GM18511 (cell line): ENCODE measurements around the gene HMGB4.

Experiments
- ATAC-seq: cut with Tn5 transposase; IDR thresholded peaks from one replicate; pipeline ENCODE4 v1.9.1; 2021; ENCODE audit warnings: mild to moderate bottlenecking, moderate library complexity; ENCODE audit not compliant: unreplicated experiment

HMGB4 gene

DNA sequence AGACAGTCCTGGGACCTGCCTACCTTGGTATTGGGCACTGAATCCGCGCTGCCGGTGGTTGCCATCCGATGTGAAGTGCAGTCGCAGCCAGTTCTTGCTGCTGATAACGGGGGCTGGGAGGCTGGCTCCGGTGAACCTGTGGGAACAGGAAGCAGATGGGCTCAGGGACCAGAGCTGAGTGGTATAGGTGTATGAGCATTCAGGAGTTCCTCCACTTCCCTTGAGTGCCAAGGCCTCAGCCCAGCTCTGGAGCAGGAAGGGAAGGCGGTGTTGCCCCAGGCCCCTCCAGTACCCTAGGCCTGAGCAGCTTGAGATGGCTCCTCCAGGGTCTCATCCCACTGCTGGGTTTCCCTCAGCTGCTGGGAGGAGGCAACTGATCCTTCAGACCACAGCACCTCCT is 17.0 kb upstream of the HMGB4 start:
- no peak for ATAC-seq

DNA sequence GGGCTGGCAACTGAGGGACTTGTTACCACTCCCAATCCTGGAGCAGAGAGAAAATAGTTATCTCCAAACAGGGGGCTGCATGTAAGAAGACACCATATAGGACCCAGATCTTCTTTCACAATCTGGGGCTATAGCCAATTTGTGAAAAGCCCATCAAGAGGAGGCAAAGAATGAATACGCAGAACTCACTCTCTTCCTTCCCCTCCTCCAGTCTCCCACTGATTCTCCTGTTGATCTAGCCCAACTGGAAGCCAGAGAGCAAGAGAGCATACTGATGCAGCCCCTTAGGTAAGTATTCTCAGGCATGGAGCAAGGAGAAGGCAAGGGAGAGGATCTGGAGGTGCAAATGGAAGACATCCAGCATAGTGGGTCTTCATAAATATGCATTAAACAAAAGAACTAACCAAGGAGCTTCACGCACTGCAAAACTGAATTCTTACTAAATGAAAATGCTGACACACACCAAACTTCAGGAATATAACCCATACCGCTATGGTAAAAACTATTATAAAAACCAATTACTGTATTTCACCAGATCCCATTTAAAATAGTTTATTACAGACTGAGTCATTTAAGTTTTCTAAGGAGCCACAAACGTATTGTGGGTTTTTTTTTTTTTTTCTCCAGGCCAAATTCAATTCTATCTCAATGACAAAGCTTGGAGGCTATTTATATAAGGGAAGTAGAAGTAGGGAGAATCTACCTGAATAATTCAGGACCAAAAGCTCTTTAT is 15.5 kb upstream of the HMGB4 start:
- ATAC-seq = no peak

DNA sequence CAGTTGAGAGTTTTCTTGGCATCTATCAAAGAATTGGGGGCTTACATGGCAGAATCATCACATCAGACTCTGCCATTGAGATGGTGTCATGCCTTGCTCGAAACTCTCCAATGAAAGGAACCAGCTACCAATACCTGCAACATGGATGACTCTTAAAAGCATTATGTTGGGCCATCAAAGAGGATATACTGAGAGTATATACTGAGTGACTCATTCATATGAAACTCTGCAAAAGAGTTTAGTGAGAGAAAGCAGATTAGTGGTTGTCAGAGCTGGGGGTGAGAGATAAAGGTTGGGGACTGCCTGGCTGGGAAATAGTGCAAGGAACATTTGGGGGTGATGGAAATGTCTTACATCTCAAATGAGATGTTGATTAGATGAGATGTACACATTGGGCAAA is 14.7 kb upstream of the HMGB4 start:
- ATAC-seq = no peak

DNA sequence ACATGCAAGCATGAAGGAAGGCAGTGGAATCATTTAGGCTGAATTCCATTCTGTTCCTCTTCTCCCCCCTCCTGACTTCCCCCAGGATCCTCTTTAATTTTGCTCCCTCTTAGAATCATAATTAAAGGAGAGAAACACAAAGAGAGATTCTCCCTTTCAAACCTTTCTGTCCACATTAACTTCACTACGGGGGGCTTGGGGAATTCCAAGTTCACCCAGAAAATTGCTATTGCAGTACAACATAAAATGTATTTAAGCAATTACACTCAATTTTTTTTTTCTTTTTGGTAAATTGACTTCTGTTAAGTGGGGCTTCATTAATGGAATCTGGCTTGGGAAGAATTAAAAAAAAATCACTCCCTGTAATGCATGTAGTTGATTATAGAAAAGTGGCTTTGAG is 13.4 kb upstream of the HMGB4 start:
- no peak for ATAC-seq

DNA sequence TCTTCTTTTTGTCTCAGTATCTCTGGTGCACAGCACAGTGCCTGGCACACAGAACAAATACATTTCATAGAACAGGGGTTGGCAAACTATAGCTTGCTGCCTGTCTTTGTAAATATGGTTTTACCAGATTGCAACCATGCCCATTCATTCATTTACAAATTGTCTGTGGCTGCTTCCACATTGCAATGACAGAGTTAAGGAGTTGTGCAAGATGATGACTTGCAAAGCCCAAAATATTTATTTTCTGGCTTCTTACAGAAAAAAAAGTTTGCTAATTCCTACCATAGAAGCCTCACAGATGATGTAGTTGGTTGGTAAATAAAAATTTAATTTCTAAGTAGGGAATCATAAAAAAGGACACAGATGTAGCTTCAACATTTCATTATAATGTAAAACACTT is 11.2 kb upstream of the HMGB4 start:
- ATAC-seq = no peak

DNA sequence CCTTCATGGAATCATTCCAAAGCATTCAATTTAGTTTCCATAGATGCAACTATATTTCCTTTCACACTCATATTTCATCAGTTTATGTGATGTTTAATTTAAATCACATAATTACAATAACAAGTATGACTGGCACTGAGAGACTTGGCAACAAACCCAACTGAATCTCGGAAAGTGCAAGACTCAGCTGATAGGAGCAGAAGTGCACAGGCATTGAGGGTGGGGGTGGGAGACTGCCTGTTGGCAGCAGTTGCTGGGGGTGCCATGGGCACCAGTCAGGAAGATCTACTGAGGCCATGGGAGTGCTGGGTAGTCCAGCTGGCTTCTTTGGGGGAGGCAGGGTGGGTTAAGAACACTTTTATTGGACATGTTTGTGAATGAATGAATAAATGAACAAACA is 10.4 kb upstream of the HMGB4 start:
- ATAC-seq = no peak

DNA sequence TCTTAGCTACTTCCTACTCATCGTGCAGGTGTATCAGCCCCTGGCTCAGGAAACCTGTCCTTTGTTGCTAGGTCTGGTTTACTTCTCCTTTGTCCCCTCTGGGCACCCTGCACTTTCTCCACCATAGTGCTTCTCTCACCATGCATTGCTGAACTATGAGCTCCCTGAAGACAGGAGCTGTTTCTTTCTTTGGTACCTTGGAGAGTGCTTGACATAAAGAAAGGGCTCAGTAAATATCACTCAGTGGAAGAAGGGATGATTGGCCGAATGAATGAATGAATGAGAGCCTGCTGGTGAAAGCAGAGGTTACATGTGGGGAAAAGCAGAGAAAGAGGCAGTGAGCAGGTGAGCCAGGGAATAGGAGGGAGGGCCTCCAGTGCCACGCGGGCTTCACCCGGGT is 9.8 kb upstream of the HMGB4 start:
- no peak for ATAC-seq

DNA sequence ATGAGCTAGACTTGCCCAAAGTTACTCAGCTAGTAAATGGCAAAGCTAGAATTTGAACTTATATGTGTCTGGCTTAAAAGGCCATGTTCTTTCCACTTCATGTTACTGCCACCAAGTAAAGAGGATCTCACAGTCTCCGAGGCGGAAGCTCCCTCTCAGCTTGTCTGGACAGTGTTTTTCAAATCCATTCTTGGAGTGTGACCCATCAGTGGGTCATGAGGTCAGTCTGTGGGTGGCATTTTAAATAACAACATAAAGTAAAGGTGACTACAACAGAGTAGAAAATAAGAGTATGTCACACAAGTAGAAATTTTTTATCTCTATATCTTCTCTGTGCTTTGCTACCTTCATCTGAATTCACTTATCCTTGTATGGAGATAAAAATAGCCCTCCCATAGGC is 3.2 kb upstream of the HMGB4 start:
- ATAC-seq = no peak

DNA sequence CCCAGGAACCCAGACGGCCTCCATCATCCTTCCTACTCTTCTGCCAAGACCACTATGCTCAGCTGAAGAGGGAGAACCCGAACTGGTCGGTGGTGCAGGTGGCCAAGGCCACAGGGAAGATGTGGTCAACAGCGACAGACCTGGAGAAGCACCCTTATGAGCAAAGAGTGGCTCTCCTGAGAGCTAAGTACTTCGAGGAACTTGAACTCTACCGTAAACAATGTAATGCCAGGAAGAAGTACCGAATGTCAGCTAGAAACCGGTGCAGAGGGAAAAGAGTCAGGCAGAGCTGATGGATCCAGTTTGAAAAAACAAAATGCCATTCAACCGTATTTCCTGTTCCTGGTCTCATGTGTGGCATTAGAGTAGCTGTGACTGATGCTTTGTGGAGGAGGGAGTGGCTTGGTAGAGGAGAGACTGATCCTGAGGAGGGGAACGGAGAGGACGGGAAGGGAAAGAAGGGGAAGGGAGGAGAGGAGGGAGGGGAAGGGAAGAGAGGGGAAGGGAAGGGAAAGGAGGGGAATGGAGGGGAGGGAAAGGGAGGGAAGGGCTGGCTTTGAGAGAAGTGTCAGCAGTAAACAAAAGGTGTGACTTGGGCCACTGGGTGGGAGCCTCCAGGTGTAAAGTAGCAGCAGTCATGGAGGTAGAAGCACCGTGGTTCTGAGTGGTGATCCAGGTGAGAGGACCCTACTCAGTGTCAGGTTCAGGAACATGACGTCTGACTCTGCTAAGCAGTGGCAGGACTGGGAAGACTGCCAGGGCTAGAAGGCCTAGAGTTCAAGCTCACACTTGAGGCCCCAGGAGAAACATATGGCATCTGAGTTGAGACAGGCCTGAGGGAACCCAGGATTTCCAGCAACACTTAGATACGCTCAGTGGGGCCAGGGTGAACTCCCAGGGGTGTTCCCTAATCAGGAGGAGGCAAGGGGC is 846 bp downstream of the HMGB4 start:
- no peak for ATAC-seq

DNA sequence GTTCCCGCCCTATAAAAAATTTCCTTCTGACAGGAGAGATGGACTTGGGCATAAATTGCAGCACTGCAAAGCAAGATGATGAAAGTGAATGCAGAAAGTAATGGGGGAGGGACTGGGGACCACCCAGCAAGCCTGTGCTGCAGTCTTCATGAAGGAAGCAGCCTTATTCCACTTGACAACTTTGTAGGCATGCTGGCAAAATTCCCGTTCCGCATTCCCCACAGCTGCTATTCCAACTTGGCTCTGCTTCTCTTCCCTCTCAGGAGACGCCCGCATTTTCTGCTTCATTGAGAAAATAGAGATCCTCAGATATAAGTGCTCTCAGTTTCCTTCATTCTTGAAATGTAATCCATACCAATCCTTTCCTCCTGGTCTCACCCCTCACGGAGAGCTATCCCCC is 2.4 kb downstream of the HMGB4 start:
- no peak for ATAC-seq

DNA sequence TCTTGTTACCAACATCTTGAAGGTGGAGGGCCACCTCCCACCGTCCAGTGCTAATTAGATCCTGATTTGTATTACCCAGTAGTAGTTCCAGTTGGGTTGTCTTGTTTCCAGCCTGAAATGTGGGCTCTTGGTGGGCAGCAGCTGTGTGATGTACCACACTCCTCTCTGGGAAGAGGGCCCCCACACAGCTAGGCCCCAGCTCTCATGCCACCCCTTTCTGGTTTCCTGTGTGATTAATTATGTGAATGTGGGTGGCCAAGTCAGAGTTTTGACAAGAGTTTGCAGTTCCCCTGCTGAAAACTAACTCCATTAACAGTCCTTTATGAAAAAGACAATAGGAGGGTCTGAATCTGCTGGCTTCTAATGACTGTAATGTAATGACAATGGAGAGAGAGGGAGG is 3.8 kb downstream of the HMGB4 start:
- ATAC-seq = no peak

DNA sequence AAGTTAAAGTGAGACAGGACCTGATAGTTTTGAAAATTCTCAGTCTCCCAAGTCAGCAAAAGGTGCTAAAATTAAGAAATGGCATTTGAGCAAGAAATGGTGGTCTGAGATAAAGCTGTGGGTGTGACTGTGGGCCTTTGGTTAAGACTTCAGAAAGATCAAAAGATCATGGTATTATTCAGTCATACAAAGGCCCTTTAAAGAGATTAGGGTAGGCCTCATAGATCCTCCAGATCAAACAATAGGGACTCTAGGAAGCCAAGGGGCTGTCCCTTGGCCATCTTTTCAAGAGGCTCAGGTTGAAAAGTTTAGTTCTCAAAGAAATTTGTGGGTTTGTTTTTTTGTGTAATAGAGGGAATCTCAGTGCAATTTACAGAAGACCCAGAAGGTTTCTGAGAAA is 8.4 kb downstream of the HMGB4 start:
- ATAC-seq = no peak

DNA sequence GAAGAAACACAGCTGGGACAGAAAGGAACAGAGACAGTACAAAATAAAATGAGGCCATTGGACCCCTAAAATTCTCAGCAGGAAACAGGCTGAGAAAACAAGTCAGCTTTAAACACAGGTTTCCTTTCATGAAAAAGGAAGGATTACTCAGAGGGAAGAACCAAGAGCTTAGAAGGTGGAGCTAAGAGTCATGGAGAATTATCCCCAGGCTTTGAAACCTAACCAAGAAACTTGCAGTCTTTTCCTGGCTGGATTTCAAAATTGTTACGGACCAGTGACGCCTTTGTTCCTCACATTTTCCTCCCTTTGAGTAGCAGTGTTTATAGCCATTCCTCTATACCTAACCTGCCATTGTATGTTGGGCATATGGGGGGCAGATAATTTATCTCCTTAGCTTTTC is 8.8 kb downstream of the HMGB4 start:
- no peak for ATAC-seq

DNA sequence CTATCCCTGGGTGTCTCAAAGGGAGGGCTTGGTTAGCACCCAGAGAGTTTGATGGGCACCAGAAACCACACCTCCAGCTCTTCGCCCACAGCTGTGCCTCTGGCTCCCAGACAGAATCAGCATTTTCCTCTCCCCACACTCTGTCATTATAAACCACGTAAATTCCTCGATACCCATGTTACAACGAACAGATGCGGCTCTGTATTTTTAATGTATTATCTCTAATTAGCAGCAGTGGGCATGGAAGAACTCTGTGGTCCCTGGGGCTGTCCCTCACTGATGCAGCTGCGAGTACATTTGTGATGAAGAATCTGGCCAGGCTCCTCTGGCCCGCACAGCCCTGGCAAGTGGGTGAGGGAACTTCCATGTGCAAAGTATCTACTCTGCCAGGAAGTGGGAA is 10.8 kb downstream of the HMGB4 start:
- no peak for ATAC-seq

DNA sequence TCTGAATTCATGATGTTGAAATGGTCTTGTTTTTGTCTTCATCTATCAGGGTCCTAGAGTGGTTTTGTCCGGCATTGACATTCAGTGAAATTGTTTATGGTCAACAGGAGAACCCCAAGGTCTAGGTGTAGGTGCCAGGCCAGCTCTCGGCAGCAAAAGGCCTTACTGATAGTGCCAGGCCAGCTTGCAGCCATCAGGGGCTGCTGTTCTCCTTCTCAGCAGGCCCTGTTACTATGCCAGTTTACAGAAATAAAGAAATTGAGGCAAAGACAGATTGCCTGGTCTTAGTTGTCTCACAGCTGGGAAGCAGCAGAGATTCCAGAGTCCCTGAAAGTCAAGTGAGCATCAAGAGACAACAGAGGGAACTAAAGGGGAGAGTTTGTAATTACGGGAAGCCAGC is 12.0 kb downstream of the HMGB4 start:
- no peak for ATAC-seq

DNA sequence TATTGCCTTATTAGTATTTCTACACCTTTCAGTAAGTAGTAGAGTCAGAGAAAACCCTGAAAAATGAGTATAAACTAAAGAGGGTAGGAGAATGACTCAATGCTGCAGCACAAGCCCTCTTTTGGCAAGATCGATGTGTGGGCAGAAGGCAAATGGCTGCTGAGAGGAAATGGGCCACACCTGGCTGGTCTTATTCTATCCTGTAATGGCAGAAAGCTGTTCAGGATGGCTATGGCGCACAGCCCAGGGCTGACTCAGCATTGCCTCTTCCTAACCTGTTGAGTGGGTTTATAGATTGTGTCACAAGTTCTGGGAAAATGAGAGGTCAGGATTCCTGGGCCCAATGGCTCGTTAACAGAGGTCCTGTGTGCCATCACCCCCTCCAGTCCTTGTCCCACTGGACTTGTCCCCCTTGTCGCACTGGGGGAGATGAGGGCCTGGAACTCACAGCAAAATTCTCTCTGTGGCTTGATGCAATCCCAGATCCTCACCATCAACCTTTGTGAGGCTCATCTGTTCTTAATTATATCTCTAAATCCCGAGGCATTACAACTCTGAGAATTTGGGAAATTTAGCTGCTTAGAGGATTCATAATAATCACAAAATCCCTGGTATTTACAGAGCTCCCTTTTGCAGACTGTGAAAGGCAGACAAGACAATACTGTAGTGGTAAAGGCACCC is 13.2 kb downstream of the HMGB4 start:
- ATAC-seq = no peak

DNA sequence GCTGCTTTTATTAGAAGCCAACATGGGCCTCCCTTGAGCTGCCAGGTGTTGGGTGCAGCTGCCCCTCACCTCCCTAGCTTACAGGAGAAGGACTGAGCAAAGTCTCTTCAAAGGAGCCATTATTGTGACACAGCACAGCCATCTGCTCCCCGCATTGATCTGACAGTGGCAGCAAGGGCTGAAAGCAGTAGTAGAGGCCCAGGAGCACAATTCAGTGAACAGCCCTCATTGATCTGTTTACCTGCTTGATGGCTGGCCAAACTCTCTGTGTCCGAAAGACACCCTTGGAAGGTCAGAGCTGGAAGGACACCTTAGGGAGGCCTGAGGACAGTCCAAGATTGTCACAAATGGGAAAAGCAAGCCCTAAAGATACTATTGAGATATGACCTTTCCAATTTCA is 14.5 kb downstream of the HMGB4 start:
- no peak for ATAC-seq

DNA sequence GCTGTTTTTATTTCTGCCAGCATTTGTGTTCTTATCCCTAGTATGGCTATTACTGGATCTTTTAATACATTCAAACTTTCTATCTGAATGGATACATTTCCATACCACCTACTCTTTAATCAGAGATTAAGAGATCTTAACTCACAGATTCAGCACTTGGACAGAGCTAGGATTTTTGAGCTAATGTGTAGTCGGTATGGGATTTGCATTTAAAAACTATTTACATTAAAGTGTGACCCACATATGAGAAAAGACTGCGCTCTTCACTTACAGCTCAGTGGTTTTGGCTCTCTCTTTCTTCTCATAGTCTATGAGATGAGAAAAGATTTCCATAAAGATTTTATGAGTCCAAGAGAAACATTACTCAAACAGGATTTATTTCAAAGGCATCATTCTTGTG is 16.4 kb downstream of the HMGB4 start:
- ATAC-seq = no peak

DNA sequence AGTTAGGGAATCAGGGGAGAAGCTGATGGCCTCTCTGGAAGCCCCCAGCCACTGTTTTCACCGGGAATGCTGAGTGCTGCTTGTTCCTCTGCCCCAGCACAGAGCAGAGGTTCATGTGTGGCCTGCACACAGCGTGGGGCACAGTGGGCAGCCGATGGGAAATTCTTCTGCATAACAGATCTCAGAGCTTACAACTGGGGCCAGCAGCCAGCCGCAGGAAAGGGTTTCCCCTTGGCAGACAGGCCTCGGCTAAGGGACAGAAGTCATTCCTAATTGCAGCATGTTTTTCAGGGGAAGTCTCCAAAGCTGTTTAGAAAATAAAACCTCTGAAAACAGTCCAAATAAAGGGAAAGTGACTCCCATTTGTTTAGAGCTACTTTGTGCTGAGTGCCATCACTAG is 22.6 kb downstream of the HMGB4 start:
- ATAC-seq = no peak

DNA sequence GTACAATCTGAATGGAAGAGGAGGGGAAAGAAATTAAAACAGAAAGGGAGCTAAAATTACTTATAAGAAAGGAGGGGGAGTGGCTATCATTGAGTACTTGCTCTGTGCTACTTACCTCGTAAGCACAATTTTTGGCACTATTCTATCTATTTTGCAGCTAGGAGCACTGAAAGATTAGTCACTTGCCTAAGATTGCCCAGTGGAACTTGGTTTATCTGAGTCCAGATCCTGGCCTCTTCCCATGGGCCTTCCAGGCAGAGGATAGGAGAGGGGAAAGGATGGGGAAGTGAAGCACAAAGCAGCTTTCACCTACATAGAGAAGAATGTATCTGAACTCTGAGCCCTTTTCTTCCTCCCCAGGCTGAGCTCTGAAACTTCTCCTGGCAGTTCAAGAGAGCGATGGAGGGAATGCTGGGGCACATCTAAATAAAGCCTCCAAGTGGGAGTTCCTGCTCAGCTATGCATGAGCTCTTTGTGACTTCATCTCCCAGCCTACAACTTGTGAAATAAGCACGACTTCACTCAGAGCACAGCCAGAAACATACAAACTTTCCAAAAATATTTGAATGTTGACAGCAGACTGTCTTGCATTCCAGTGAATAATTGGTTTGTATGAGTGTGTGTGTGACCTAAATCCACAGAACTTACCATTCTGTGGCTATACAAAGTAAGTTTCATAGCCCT is 29.4 kb downstream of the HMGB4 start:
- no peak for ATAC-seq

DNA sequence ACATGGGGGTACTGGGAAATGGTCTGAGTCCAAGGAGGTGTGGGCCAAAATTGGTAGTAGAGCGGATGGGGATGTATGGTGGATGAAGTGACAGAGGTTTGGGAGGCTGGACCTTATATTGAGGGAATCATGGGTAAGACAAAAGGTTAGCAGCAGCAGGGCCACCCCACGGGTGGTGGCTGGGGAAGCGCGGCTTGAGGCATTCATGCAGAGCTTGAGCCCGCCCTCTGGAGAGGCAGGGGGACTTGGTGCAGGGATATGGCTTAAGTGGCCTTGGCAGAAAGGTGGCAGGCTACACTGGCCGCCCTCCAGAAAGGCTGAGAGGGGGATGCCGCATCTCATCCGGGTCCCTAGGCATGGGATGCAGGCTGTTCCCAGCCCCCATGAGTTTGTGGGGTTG is 31.5 kb downstream of the HMGB4 start:
- no peak for ATAC-seq
